Lung microvascular endothelial cell (primary cell): ENCODE results near the gene DLGAP3. TPM values are rescaled to one million over a fixed set of nuclear protein-coding genes. Genes with fewer than 3 reads are reported as not detected.

Experiments used
- DNase-seq, 2 donors: peaks; one replicate each; pipeline versions ENCODE4 v3.0.0 to v3.0.0-alpha.2; 2010; ENCODE audit warnings: low read depth in 2 of 2
- total RNA-seq: library from RNA; depleted of rRNA; stranded (reverse); fragments of >200 nt; gene quantifications from 2 replicates; pipeline ENCODE4 v1.2.1, GENCODE V29; 2014

The DLGAP3 gene
- total RNA-seq, 1 donor from 2014 or later = not detected

DNA sequence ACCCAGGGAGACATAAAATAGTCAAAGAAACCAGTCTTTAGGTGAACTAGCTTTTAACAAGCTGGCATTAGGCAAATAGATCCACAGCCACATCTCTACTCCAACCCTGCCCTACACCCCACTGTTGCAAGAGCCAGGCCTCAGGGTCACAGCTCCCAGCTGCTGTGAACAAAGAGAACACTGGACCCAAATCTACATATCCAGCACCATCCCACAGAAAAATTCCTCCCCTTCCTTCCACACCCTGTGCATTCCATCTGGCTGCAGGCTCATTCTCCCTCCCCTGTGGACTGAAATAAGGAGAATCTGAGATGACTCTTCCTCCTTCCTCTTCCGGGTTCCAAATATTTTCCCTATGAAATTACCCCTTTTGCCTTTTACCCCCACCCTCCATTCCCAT lies 23.2 kb downstream of the DLGAP3 start:
- DNase-seq = no peak

DNA sequence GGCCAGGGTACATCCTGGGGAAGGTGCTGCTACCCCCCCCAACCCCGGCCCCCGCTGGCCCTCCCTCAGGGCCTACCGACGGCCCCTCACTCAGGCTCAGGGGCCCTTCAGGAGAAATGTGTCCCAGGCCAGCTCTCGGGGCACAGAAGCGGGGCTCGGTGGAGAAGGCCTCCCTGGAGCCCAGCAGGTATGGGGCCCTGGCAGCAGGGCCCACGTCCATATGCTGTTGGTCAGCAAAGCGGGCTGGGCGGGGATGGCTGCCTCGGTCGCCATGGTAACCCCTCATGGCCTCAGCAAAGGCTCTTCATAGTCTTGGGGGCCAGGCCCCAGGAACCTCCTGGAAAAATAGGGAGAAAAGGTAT lies 24.4 kb downstream of the DLGAP3 start:
- DNase-seq = no peak

DNA sequence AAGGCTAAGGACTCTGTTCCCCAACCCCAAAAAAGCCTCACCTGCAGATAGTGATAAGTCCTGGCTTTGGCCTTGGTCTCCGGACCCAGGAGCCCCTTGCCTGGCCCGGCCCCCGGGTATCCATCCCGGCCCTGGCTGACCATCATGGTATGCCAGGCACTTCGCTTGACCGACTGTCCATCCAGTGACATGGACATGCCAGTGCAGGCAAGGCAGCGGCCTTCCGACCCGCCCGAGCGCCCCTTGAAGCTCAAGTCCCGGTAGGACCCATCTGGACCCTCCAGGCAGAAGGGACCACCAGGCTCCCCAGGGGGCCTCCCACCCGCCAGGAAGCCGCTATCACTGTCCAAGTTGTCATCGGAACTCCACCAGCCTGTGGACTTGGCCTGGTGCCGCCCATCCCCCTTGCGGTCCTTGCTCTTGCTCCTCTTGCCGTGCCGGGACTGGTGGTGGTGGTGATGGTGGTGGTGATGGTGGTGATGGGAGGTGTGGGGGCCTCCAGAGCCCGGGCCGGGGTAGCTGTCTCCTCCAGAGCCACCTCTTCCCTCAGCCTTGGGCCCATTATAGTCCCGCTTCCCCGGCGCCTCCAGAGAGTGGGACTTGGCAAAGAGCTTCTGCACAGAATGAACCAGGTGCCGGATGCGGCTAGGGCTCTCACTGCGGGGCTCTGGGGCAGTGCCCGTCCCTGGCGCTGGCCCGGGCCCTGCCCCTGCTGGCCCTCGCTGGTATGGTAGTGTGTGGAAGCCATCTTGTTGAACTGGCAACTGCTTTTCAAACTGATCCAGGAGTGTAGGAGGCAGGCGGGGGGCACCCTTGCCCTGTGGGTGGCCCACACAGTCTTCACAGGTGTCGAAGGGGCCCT lies 25.0 kb downstream of the DLGAP3 start:
- DNase-seq = no peak

DNA sequence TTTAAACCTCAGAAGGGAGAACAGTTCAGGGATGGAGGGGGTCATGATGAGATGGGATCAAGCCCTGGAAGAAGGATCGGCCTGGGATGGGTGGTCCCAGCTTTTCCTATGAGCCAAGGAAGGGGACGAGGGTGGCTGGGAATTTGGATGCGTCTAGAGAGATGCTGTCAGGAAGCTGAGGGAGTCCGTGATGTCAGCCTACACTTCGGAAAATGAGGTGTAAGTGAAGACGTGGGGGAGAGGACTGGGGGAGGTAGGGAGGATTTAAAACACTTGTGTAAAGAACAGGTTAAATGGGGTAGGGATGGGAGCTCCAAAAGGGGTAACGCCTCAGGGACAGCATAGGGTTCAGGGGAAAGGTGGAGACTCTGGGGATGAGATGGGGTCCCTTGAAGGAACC lies 27.5 kb downstream of the DLGAP3 start:
- DNase-seq = no peak

DNA sequence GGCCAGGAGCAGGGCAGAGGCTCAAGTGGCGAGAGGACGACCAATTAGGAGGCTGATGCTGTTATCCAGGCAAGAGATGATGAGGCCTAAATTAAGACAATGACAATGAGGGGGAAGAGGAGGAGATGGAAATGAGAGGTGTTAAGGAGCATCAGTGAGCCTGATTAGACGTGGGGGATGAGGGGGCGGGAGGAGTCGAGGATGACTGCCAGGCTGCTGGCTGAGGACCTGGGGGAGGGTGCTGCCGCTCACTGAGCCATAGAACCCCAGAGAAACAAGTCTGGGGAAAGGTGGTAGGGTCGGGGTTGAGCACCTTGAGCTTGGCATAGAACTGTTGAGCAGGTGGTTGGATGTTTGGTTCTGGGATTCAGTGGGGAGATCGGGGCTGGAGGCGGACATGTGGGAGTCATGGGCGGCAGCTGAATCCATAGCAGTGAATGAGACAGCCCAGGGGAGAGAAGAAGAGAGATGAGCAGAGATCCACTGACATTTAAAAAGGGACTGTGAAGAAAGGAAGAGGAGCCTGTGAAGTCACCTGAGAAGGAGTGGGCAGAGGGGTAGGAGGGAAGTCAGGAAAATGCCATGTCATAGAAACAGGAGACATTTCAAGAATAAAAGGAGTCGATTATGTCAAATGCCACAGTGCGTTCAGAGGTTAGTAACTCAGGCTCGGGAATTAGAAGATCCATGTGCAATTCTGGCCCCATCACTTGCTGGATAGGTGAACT lies 28.5 kb downstream of the DLGAP3 start:
- DNase-seq = no peak

DNA sequence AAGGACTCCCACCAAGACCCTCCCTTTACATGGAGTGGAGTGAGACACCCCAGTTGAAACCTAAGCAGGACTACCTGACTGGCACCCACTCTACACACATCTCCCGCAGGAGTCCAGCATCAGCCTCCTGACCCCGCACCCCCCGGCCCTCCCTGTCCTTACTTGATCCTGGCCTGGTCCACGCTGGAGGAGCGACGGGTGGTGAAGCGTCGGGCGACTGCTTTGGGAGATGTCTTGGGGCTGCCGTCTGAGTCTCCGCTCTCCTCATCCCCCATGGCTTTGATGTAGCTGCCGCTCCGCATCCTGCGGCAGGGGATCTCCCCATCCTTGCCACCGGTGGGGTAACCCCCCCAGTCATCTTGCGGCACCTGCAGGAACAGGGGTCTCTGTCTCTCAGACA lies 29.5 kb downstream of the DLGAP3 start:
- DNase-seq = no peak

DNA sequence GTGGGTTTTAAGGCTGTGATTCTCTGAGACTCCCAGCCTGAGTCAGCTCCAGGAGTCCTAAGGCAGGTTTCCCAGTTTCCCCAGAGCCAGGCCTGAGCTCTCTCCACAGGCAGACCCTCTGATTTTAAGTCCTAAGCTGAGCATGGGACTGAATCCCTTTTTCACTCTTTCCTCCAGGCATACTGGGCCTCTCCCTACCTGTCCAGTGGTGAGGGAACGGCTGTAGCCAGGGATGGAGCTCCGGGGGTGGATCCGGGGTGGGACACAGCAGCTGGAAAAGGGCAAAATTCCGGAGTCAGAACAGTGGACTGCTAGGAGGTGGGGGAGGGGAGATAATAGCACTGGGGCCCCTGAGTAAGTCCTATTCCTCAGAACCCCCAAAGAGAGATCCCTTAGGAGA lies 30.0 kb downstream of the DLGAP3 start:
- no peak for DNase-seq

DNA sequence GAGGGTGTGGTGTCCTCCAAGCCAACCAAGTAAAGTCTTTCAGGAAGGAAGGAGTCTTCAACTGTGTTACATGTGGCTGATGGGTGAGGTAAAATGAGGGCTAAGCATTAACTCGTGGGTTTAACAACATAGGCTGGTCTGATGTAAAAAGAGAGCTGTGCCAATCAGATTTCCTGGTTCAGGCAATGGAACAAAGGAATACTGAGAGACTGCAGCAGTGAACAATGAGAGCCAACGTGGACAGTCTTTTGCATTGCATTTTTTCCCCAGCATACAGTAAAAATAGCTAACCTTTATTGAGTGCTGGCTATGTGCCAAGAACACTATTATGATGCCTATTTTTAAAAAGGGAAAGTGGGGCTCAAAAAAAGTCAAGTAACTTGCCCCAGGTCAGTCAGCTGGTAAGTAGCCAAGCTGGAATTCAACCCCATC lies 31.1 kb downstream of the DLGAP3 start:
- peak in 1 of 2 donors; percentile 85 for DNase-seq

DNA sequence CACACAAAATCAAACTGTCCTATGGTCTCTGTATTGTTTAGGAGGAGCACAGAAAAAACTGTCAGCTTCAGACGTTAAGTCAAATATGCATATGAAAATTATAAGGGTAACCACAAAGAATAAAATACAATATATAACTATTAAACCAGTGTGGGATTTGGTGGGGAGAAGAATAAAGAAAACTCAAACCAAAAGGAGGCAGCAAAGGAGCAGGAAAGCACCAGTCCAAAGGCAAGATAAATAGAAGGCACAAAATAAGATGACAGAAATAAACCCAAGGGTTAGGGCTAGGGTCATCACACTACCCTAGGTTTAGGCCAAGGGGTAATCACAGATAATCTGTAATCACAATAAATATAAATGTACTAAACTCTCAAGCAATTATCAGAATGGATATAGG lies 32.8 kb downstream of the DLGAP3 start:
- DNase-seq = no peak

DNA sequence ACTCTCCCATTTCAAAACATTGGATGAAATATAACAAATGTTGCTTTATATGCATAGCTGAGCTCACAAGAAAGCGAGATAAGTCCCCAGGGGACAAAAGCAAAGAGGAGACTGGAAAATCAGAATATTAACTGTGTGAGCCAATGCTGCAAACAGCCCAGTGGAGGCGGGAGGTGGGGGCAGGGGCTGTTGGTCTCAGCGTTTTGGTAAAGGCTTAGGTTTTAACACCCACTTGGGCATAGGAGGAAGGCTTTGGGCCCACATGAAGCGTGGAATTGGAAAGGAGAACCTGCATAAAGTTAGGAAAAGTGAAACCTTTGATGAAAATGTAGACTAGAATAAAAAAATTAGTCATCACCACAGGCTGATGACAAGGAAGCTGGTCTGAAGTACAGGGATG lies 39.7 kb downstream of the DLGAP3 start:
- DNase-seq = no peak

DNA sequence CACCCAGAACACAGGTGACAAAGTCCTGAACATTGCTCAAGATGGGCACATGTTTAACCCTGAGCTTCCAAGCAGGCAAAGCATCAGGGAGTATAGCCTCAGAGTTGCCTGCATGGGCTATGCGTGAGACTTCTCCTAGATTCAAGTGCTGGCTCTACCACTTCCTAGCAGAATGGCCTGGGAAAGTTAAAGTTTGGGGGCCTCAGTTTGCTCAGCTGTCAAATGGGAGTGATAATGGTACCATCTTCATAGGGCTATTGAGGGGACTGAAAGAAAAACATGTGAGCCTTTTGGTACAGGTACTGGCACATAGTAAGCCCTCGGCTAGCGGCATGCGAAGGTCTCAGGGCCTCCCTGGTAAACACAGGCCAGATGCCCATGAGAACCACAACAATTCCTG lies 41.9 kb downstream of the DLGAP3 start:
- no peak for DNase-seq

DNA sequence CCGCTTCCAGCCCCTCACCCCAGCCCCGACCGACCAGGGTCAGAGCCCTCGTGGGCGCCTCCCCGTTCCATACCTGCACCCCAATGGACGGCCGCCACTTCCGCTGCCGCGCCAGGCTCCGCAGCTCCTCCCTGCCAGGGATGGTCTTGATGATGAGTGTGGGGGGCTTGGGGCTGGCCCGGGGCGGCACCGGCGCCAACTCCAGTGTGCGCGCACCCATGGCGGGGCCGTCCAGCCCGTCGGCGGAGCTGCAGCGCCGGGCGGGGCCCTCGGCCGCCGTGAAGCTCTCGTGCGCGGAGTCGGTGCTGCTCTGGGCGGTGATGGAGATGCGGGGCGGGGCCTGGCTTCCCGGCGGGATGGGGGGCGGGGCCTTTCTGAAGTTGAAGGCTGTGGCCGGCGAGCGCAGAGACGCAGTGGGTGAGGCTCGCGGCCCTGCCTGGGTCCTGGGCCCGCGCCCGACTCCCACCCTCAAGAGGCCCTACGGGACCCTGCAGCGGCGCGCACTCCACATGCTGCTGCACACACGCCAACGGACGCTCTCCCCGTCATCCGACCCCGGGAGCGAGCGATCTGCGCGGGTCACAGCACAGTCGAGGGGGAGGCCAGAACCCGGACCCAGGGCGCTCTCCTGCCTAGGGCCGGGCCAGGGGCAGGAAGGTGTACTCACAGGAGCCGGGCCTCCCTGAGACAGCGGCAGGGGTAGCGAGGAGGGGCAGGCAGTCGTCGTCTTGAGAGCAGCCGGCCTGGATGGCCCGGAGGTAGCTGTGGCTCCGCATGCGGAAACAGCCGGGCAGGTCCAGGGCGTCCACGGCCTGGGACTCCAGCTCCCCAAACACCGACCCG lies 43.8 kb downstream of the DLGAP3 start:
- peak; percentile 15 to 22 for DNase-seq

DNA sequence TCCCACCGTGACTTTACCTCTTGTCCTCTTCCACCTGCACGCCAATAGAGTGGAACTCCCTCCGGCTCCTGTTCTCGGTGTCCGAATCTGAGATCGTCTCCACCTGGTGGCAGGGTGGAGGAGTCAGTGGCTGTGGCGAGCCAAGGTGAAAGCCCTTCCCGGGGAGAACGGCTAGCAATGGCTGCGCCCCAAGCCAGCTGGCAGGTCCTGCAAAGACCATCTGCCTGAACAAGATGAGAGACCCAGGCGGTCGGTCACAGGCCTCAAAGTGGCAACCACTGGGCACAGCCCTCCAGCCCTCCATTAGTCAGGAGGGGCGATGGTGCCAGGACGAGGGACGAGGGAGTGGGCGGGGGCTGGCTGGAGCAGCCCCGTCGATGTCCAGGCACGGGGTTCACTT lies 44.5 kb downstream of the DLGAP3 start:
- DNase-seq = no peak

DNA sequence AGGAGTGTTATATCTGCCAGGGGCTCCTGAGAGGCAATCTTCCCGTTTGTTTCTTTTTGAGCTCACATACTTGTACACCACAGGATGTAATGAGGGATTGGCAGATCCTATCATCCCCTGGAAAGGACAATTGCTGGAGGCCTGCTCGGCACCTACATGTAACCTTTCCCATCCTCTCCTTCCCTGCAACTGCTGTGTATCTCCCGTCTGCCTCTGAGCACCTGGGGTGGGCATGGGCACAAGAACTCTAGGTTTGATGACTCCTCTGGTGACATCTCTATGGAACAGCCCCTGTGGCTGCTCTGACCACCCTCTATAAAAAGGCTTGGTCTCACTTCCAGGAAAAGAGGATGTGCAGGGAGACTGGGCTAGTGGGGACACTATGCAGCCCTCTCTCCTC lies 44.9 kb downstream of the DLGAP3 start:
- no peak for DNase-seq

DNA sequence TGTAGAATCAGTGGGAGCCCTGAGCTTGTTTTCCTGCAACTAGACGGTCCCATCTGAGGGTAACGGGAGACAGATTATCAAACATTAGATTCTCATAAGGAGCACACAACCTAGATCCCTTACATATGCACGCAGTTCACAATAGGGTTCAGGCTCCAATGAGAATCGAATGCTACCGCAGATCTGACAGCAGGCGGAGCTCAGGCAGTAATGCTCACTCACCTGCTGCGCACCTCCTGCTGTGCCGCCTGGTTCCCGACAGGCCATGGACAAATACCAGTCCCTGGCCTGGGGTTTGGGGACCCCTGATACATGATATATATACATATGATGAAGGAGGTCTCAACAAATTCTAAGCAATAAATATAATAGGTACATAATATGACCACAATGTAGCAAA lies 50.2 kb downstream of the DLGAP3 start:
- no peak for DNase-seq

DNA sequence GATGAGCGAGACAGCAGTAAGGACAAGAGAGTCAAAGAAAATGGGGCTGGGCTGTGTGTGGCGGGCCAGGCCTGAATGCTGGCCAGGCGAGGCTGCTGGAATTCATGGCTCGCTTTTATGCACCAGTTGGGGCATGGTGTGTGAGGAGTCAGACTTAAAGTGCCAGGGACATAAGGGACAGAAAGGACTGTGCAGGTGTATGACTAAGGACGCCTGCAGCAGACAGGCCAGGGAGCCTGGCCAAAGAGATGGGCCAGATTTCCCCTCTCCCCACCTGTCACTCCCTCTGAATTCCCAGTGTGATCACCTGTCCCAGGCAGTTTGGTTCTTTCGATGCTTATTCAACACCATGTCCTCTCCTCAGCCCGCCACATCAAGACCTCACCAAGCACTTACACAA lies 53.0 kb downstream of the DLGAP3 start:
- DNase-seq = no peak

DNA sequence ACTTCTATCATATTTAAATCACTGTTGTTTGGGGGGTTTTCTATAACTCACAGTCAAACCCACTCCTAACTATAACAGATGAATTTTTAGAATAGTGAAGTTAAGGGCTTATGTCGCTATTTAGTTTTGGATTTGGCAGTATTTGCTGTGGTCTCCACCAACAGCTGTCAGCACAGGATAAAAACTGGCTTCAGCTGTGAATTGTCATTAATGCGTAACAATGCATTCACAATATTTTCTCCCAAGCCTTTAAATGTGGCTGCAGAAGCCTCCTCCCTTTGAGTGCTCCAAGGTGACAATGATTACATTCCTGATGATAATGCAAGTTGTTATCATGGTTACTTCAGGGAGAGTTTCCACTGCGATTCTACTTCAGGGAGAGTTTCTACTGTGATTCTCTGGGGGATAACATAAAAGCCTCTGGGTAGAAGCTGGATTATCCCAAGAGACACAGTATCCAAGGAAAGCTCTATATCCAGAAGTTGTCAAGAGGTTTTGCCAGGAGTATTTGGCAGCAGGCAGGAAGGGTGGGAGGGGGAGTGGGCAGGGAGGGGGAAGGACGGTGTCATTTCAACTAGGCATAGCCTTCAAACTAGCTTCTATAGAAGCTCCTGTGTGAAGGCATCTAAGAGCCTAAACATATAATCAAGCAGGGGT lies 55.0 kb downstream of the DLGAP3 start:
- no peak for DNase-seq

DNA sequence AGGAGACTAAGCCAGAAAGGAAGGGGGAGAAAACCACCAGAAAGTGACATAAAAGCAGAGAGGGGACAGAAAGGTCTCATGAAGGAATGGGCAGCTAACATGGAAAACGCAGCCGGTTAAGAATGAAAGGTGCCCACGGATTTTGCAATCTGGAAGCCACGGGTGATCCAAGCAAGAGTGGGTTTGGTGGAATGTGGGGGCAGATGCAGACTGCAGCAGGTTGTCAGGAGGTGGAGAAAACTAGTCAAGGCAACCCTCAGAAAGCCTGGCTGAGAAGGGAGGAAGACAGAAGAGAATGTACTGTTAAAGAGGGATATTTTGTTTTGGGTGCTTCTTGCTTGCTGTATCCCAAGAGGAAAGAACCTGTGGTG lies 57.3 kb downstream of the DLGAP3 start:
- DNase-seq = no peak

DNA sequence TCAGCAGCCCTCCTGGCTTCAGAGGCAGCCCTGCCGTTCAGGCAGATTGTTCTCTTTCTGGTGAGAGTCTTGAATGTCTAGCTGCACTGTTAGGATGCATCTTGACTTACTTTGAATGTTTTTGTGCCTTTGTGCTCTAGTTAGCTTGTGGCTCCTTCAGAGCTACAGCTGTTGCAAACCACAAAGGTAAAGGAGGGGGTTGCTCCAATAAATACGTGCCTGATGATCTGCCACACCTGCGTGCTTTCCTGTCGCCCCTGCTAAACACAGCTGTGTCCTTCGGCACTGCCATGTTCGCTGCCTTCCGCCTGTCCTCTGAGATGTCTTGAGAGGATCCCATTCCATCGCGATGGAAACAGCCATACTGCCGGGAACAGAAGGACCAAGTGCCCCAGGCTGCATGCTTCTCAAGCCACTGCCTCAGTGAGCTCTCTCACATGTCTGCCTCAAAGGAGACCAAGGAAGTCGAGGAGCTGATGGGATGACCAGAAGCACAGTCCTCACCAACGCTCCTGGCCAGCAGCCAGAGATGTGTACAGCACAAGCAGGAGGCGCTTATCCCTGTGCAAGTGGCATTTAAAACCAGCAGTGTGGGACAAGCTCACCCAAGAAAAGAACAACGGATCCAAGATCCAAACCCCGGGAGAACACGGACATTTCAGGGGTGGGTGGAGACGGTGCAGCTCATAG lies 57.9 kb downstream of the DLGAP3 start:
- DNase-seq = no peak

DNA sequence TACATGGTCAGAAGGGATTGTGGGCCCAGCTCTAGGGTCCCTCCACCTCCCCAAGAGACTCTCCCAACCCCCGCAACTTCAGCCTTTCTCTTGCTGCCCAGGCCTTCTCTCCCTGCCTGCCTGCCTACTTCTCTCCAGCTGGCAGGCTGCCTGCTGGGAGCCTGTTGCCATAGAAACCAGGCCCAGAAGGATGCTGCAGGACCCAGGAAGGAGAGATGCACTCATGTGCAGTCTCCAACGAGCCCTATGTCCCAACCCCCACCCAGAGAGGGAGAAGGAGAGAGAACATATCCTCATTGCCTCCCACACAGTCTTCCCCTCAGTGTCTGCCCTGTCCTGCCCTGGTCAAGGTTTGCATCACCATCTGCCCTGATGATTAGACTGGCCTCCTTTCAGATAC lies 59.1 kb downstream of the DLGAP3 start:
- DNase-seq = no peak

DNA sequence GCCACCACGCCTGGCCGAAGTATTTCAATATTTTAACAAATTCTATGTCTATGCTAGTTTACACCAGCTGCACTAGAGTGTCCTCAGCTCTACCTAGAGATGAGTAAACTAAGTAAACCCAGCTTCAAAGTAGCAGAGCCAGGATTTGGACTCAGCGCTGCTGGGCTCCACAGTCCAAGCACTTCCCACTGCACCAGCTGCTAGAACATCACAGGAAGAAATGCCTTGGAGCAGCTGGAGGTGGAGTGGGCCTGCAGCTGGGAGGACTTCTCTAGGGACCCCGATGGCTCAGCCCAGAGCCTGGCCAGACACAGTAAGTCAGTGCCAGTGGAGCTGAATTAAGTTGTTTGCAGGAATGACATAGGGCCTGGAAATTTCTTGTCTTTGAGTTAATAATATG lies 59.7 kb downstream of the DLGAP3 start:
- DNase-seq = no peak
